ENCODE data around the gene RAB42. TPM values are rescaled to one million over a fixed set of nuclear protein-coding genes. Genes with fewer than 3 reads are reported as not detected.

Gene RAB42
- total and polyA plus RNA-seq, 10 of the 15 experiments (the other 5 are each of a cell fraction or from before 2014, with no cell fraction given): 0.16 to 4.5 (median 0.49) TPM

DNA sequence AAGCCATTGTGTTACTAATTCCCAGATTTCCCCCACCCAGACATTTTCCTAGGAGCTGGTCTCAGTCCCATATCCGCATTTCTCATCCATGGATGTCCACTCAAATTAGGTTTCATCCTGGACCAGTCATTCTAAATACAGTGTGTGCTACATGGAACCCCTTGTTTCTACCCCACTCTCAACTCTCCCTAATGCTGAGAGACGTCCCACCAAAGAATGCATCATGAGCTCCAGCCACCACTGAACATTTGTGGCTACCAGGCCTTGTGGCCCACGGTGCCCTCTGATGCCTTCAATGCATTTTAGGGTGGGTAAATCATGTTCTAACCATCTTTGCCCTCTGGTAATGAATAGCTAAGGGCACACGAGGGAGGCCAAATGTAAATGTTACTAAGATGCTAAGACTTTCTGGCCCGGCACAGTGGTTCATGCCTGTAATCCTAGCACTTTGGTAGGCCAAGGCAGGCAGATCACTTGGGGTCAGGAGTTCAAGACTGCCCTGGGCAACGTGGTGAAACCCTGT lies 13.3 kb upstream of the RAB42 start:
- H3K27ac ChIP-seq (ENCODE audit: control insufficient read depth, insufficient read depth): 0 out of 2 replicates have a peak overlapping the region, but pooled peaks have one; percentile 2
- FAIRE-seq: no peak

GRCh38 chr1:28579401-28579800 lies 12.7 kb upstream of the RAB42 start:
- peak overlapping the region; percentile 95 for H3K9ac ChIP-seq (ENCODE audit: control insufficient read depth, insufficient read depth, low read length)

More for the DNA sequence above, 13.3 kb upstream of the RAB42 start:
- Histone ChIP-seq H3K79me2 (ENCODE audit: control insufficient read depth, insufficient read depth, low read length) (peaks cover 38% of the 10 kb centered on the region), H2AFZ (ENCODE audit: control insufficient read depth, low read depth, low read length) (no peak overlapping the region), H3K36me3 (ENCODE audit: control insufficient read depth in 2 of 2, insufficient read depth in 2 of 2, low read length in 1 of 2) (peaks cover 13 to 36% of the 10 kb centered on the region in 2 experiments), H3K4me2 (ENCODE audit: control insufficient read depth, insufficient read depth) (peak overlapping the region; percentile 81), H3K9me3 (replicated peaks; ENCODE audit: control insufficient read depth, insufficient read depth, low read length) (no peaks in the 10 kb centered on the region), H4K20me1 (ENCODE audit: control insufficient read depth, insufficient read depth) (peaks cover 12% of the 10 kb centered on the region), H3K9ac (ENCODE audit: control insufficient read depth, insufficient read depth, low read length) (peak overlapping the region; percentile 95; the same call in 1 of the 2 replicates), H3K4me1 (ENCODE audit: control insufficient read depth, insufficient read depth, low read length) (peaks cover 12% of the 10 kb centered on the region), H3K4me3 (peak overlapping the region; percentile 99), H3K27me3 (replicated peaks in 1 of 2; ENCODE audit: control insufficient read depth in 2 of 2, insufficient read depth in 2 of 2, low read length in 1 of 2) (no peaks in the 10 kb centered on the region)
- in situ Hi-C loops (cut with MboI) (no loop called here), intact Hi-C loops (cut with micrococcal nuclease; ENCODE audit: unreplicated experiment) (no loop called here)
- ATAC-seq (no peak), DNase-seq (ENCODE audit: low read depth, low spot score) (no peak)
- BruUV-seq (replicated peaks): no TSS peak
- CTCF ChIA-PET: interaction anchor here (0.8 to 5.5 kb wide), 11 partner anchors 8 to 329 kb away, joined by 3 to 49 read pairs (median 4); partner anchors contain the start of gene TRNAU1AP
- WGBS (ENCODE audit: insufficient coverage, insufficient replicate concordance, low lambda C conversion rate, missing lambda C conversion rate): 21% methylated on average over 6 of the region's 6 CpGs
- SMC1A ChIA-PET (ENCODE audit: uncharacterized antibody, unreplicated experiment): interaction anchor here (0.5 to 7.6 kb wide), 14 partner anchors 11 to 521 kb away, joined by 3 to 83 read pairs (median 4); partner anchors contain the start of gene TRNAU1AP
- POLR2A ChIA-PET: interaction anchor here (0.5 to 8.6 kb wide), 18 partner anchors 8 to 333 kb away, joined by 3 to 132 read pairs (median 4); partner anchors contain the start of genes RCC1, TAF12 and TRNAU1AP
- TF ChIP-seq NFIC (IDR thresholded peaks at IDR 0.05; ENCODE audit: low read depth, low read length) (no peak), POU2F2 (IDR thresholded peaks at IDR 0.05; ENCODE audit: borderline replicate concordance, low read depth, low read length) (0 out of 3 replicates have a peak, but pooled peaks have one; percentile 12), BACH1 (IDR thresholded peaks at IDR 0.05; ENCODE audit: borderline replicate concordance) (0 out of 2 replicates have a peak, but pooled peaks have one; percentile 22)
- RAD21 ChIA-PET (ENCODE audit: unreplicated experiment): interaction anchor here (0.6 to 6.3 kb wide), 7 partner anchors 22 to 250 kb away, joined by 3 to 108 read pairs (median 3); partner anchors contain the start of genes MED18 and TRNAU1AP

More at GRCh38 chr1:28579401-28579800, 12.7 kb upstream of the RAB42 start:
- RAD21 ChIA-PET (ENCODE audit: unreplicated experiment): interaction anchor here (0.6 to 6.3 kb wide), 11 partner anchors 14 to 251 kb away, joined by 3 to 108 read pairs (median 4); partner anchors contain the start of genes MED18 and TRNAU1AP
- no peaks in the 10 kb centered on the region for H3K9me3 ChIP-seq (replicated peaks; ENCODE audit: control insufficient read depth, insufficient read depth, low read length)
- peaks cover 38% of the 10 kb centered on the region for H3K79me2 ChIP-seq (ENCODE audit: control insufficient read depth, insufficient read depth, low read length)
- POLR2A ChIA-PET: interaction anchor here (0.5 to 8.6 kb wide), 22 partner anchors 8 to 471 kb away, joined by 3 to 132 read pairs (median 5); partner anchors contain the start of genes RCC1, TAF12 and TRNAU1AP
- FAIRE-seq (no peak), ATAC-seq (no peak), DNase-seq (ENCODE audit: low read depth, low spot score) (no peak)
- H3K4me2 ChIP-seq (ENCODE audit: control insufficient read depth, insufficient read depth): peak overlapping the region; percentile 81
- SMC1A ChIA-PET (ENCODE audit: uncharacterized antibody, unreplicated experiment): interaction anchor here (0.5 to 7.6 kb wide), 21 partner anchors 11 to 331 kb away, joined by 3 to 83 read pairs (median 4); partner anchors contain the start of genes RNU11 and TRNAU1AP
- H3K27ac ChIP-seq (ENCODE audit: control insufficient read depth, insufficient read depth): peak overlapping the region; percentile 44
- WGBS (ENCODE audit: insufficient coverage, insufficient replicate concordance, low lambda C conversion rate, missing lambda C conversion rate): 0% methylated on average over 1 of the region's 1 CpG
- H3K27me3 ChIP-seq (replicated peaks in 1 of 2; ENCODE audit: control insufficient read depth in 2 of 2, insufficient read depth in 2 of 2, low read length in 1 of 2): no peaks in the 10 kb centered on the region
- peak overlapping the region; percentile 99 for H3K4me3 ChIP-seq
- peaks cover 12% of the 10 kb centered on the region for H4K20me1 ChIP-seq (ENCODE audit: control insufficient read depth, insufficient read depth)
- H3K36me3 ChIP-seq (ENCODE audit: control insufficient read depth in 2 of 2, insufficient read depth in 2 of 2, low read length in 1 of 2): peaks cover 13 to 36% of the 10 kb centered on the region in 2 experiments
- no peak for TF ChIP-seq IKZF2 (IDR thresholded peaks at IDR 0.05)
- TF ChIP-seq WRNIP1 (IDR thresholded peaks at IDR 0.05; ENCODE audit: borderline replicate concordance, low read depth, low read length): 0 out of 2 replicates have a peak, but pooled peaks have one; percentile 20
- BruUV-seq (replicated peaks): no TSS peak
- no peak overlapping the region for H2AFZ ChIP-seq (ENCODE audit: control insufficient read depth, low read depth, low read length)
- CTCF ChIA-PET: interaction anchor here (0.7 to 5.5 kb wide), 12 partner anchors 9 to 330 kb away, joined by 3 to 49 read pairs (median 4); partner anchors contain the start of gene TRNAU1AP
- intact Hi-C loops (cut with micrococcal nuclease; ENCODE audit: unreplicated experiment) (no loop called here), in situ Hi-C loops (cut with MboI) (no loop called here)
- peaks cover 12% of the 10 kb centered on the region for H3K4me1 ChIP-seq (ENCODE audit: control insufficient read depth, insufficient read depth, low read length)

Data from GM12878 (cell line).